Stimulated activated CD8-positive, alpha-beta memory T cell treated with anti-CD3 and anti-CD28 coated beads, Interleukin-4, amount 100 ng/mL, for 4 hours (primary cell): Measurements from ENCODE around the gene MMRN2.

Experiments used
- DNase-seq, 2 donors: peaks; one replicate each; pipeline ENCODE4 v3.0.0-alpha.2; 2020; ENCODE audit warnings: low read depth in 2 of 2, low spot score in 1 of 2

Gene MMRN2

DNA sequence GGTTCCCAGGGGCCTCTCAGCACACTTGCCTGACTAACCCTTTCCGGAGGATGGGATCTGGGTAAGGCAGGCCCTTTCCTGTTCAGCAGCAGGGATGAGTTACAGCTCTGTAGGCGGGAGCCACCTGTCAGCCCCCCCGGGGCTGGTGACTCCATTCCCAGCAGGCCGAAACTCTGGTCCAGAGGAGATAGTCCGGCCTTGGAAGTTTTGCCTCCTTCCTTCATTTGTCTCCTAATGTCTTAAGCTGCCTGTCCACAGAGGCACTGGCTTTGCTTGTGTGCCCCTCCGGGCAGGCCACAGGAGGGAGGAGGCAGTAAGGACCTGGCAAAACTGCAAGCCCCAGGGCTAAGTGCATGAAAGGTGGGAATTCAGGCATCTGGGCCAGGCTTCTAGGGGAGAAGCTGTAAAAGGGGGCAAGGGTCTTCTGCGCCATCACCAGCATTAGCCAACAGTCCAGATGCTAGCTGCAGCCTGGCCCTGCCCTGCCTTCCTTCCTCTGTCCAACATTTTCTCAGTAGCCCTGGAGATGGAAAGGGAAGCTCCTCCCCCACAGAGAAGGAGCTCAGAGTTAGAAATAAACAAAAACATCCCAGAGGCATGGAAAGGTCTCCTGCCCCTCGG lies 12.1 kb upstream of the MMRN2 start:
- DNase-seq = no peak

DNA sequence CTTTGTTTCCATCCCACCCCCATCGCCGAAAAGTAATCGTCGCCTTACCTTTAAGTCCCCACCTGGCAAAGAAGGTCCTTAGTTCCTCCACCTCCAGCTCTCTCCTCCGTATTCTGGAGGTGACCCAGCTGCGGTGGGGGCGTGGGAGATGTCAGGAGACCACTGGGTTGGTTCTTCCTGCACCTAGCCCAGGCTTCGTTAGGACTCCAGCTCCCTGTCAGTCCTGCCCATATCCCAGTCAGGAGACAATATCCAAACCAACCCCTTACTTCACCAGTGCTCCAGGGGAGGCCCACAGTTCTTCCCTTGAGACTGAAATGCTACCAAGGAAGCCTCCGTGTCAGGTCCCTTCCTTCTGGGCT lies 11.6 kb upstream of the MMRN2 start:
- DNase-seq = no peak

DNA sequence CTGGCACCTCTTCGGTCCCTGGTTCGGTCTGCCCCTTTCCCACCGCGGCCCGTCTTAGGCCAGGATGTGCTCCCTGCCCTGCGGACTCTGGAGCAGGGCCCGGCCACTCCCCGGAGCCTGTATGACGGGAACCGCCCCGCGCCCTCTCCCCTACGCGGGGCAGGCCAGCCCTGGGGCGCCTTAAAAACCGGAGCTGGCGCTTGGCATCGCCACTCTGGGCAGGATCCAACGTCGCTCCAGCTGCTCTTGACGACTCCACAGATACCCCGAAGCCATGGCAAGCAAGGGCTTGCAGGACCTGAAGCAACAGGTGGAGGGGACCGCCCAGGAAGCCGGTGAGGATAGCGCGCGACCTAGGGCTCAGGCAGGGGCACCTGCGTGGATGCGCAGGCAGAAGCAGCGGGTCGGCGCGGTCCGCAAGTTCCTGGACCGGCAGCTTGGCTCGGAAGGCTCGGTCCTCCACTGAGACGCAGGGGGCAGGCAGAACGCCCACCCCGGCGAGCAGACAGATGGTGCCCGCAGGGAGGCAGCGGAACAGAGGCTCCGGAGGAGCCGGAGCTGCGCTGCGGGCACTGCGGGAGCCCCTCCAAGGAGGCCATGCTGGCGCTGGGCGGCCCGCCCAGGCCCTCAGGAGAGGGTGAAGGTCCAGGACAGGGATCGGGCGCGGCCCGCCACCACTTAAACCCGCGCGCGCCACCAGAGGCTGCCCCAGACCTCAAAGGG lies 11.0 kb upstream of the MMRN2 start, which contains the start of gene ADIRF:
Gene ADIRF (plus strand): TSS at position 212 of the 723 bp plus-strand sequence. CDS start 63 bp downstream, at position 275.
- no peak for DNase-seq

DNA sequence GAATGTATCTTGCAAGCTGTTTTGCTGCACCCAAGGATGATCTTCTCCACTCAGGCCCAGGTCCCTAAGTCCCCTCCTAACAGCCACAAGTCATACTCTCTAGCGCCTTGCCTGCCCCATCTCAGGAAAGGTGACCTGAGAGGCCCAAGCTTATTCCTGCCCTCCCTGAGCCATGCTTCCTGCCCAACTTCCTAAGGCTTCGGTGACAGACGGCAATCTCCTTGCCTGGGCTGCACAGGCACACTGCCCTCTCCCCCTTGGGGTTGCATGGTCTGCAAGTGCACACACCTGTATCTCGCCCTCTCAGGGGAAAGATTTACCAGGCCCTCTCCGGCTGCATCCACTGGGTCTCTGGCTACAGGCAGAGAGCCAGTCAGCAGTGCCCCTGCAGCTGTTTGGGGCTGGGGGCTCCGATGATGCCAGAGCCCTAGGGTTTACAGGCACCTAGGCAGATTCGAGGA lies 10.1 kb upstream of the MMRN2 start:
- no peak for DNase-seq

DNA sequence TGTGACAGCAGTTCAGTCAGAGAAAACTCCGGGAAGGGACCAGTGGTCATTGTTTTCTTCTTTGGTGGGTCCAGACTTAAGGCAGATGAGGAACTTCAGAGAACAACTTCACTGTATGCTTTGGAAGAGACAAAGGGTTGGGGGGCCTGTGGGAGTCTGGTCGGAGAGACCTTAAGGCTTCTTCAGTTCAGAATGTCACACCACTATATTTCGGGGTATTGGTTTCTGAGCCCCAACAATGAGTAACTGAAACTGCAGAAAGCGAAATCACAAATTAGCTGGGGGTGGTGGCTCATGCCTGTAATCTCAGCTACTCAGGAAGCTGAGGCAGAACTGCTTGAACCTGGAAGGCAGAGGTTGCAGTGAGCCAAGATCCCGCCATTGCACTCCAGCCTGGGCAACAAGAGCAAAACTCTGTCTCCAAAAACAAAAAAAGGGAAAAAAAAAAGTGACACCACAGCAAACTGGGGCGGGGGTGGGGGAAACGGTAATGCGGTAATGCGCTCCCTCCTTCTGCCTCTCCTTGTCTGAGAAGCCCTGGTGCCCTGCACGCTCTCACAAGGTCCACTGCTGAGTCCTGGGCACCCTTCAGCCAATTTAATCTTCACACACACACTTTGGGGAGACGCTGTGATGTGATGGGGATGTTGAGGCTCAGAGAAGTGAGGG lies 8.7 kb upstream of the MMRN2 start:
- no peak for DNase-seq

DNA sequence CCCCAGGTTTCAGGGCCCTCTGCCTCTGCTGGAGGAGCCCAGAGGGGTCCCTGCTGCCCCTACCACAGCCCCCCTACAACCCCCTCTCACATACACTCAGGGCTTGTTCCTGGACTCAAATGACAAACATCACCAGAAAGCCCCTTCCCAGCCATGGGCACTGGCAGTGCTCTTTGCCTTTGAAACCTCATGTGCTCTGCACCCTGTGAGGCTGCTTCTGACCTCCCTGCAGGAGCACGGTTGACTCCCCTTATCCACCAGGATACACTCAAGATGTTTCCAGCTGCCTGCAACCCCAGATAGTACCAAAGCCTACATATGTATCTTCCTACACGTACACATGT lies 7.4 kb upstream of the MMRN2 start:
- DNase-seq = no peak

DNA sequence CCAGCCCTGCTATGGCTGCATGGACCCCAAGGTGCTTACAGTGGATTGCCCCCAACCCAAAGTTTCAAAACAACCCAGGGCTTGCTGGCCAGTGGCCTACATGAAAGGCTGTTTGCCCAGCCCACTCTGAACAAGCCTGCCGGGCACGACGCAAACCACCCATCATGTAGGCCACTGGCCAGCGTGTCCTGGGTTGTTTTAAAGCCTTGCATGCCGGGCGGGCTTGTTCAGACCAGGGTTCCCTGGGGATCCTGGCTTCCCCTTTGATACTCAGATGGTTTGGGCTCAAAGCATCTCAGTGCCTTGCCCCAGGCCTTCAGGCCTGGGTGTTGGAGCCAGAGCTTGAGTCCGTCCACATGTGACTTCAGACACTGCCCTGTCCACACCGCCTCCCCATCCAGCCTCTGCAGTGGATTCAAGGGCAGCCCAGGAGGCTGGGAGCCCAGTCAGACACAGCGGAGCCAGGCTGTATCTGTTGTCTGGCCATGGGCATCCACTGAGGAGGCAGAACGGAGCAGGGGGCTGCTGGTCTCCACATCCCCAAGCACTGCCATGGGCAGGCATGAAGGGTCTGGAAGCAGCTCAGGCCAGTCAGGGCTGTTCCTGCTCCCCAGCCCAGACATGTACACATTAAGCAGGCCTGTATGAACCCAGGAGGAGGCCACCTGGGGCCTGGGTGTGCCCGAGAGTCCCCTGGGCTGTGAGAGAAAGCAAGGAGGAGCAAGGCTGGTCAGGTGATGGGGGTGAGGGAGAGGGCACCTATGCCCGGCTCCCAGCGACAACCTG lies 6.8 kb upstream of the MMRN2 start:
- no peak for DNase-seq

DNA sequence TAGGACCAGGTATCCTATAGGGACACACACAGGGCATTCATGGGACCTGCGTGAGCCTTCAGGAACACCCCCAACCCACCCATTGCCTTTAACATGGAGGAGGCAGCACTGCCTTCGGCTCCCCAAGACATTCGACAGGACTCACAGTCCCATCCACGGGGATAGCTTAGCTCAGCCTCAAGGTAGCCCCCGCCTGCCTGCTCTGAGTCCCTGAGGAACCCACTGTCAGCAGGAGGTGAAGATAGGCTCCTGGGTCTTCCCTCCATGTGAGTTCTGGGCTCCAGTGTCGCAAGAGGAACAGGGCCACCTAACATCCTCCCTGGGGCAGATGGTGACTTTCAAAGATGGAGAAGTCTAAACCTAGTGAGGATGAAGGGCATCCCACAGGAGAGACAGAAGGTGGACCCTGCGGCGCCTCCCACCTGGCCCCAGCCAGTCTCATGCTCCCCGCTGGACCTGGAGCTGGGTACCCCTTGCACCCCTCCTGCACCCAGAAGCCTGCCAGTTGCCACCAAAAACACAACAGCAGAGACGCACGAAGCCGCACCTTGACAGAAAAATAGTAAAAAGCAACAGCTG lies 6.0 kb upstream of the MMRN2 start:
- DNase-seq = no peak

DNA sequence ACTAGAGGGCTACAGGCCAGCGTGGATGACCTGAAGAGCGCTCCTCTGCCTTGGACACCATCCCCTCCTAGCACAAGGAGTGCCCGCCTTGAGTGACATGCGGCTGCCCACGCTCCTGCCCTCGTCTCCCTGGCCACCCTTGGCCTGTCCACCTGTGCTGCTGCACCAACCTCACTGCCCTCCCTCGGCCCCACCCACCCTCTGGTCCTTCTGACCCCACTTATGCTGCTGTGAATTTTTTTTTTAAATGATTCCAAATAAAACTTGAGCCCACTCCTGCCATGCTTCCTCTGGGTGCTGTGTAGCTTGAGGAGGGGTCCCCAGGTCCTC lies 5.5 kb upstream of the MMRN2 start:
- no peak for DNase-seq

DNA sequence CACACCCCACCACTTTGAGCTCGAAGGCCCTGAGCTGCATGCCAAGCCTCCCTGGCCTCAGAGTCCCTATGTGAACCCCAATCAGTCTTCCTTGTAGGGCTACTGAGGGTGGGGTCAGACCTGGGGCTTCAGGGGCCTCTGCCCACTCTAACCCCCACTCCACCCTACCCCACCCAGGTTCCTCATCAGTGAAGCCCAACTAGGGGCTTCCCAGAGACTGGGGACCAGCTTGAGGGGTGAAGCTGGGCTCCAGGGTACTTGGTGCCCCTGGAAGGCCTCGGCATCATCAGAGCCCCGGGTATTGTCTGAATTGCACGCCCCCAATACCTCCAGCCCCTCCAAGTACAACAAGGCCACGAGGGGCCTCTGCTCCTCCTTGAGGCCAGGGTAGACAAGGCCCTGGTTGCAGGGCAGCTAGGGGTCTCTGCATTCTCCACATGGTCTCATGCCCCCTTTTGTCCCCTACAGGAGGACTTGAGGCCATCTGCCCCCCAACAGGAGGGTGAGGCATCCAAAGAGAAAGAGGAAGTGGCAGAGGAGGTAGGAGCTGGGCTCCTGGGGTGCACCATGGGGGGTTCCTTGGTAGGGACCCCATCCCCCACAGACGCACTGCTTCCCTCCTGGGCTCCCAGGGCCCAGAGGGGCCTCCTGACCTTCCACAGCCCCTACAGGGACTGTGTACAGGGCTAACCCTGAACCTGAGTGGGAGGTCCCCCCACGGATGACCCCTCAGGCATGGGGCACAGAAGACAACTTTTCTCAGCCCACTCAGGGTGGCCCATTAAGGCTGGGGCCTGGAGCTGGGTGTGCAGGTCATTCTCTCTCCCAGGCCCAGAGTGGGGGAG lies 4.9 kb upstream of the MMRN2 start:
- DNase-seq = no peak

DNA sequence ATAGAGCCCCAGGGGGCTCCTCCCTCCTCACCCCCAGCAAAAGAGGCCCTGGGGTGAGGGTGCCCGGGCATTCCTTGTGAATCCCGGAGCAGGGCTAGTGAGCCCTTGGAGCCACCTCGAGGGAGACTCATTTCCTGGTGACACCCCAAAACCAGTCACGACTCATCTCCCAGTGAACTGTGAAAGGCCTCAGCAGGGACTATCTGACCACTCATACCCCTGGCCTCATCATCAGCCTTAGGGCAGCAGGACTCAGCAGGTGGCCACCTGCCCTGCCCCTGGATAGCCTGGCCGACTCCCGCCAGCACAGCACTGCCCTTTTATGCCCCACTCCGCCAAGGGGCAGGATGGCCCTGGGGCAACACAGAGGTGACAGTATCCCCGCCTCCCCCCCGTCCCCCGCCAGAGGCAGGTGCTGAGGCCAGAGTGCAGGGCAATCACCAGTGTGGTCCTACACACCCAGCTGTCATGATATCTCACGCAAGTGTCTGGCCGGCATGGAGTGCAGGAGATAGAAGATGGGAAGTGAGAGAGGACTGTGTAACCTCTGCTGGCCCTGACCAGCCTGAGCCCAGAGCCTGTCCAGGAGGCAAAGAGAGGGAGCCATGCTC lies 4.2 kb upstream of the MMRN2 start:
- no peak for DNase-seq

DNA sequence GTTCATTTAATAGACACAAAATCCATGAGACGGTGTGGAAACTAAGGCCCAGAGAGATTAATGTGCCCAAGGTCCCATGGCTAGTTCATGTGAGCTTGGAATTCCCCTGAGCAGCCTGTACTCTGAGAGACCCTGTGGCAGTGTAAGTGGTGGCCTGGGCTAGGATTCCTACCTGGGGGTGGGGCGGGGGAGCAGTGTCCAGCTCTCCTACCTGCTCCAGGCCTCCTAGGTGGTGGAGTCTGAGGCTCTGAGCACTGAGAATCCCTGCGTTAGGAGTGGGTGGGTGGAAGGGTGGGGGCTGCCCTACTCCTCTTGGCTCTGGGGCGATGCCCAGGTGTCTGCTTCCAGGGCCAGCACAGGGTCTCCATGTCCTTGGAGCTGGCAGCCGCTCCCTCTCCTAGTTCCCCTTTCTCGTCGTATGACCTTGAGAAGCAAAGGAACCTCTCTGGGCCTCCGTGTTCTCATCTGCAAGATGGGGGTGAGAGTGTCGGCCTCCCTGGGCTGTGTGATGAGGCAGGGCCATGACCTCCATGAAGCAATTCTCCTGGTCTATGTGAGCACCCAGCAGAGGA lies 3.5 kb upstream of the MMRN2 start:
- no peak for DNase-seq

DNA sequence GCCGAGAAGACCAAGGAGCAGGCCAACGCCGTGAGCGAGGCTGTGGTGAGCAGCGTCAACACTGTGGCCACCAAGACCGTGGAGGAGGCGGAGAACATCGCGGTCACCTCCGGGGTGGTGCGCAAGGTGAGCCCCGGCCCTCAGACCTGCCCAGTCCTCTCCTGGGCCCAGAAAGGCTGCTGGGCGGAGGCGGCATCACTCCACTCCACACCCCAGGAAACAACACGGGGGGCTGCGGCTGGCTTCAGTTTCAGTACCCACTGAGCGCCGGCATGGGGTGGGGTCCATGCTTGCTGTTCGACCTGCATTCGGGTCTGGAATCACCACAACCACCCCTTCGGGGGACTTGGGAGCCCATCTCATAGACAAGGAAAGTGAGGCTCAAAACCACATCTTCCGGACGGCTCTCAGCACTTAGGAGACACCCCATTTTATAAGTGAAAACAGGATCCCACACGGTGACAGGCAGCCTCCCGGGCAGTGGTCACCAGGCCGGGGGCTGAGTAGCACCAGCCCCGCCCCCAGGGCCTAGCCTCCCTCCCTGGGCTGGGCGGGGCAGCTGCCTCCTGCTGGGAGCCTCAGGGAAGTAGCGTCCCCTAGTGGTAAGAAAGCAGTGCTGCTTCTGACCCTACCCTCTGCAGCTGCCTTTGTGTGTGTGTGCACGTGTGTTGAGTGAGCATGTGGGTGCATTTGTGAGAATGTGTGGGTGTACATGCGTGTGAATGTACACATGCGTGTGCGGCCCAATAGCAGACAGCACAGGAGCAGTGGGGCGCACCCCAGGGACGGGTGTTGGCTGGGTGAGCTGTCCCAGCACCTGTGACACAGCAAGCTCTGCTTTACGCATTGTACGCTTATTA lies 2.8 kb upstream of the MMRN2 start:
- no peak for DNase-seq

DNA sequence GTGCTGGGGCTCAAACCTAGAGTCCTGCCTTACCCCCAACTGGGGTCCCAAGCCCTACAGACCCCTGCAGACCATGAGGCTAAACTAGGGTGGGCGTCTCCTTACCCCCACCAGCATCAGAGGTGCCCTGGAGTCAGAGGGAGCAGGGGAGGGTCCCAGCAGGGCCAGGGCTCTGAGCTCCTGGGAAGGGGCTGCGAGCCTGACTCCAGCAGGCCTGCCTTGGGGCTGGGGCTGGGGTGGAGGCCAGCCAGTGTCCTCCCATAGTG lies 2.3 kb upstream of the MMRN2 start:
- DNase-seq = no peak

DNA sequence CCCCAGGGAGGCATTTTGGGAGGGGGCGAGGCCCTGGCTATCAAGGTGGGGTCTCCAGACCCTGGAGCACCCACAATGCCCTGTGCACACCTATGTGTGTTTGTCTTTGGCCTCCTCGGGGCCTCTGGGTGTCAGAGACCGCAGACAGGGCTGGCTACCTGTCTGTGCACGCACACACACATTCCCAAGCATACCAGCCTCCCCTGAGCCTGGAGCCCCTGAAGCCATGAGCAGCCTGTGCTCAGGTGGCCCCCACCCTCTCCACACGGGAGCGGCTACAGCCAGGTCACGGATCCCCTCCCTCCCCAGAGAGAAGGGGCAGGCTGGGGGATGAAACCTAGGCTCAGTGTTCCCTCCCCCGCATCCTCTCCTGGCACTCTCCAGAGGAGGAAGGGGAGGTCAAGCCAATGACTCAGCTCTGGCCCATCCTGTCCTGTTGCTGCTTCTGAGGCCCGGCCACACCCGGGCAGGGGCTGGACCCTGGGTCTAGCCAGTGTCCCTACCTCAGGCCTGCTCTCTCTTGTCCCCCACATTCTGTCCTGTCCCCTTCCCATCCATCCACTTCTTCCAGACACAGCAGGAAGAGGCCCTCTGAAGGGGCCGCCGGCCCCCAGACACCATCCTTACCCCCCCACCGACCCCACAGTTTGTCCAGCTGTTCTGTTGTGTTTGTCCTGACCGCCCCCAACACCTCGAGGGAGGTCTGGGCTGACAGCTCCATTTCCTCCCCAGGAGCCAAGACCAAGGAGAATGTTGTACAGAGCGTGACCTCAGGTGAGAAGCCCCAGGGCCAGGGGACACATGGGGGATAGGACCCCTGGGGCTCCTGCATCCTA lies 1.7 kb upstream of the MMRN2 start:
- no peak for DNase-seq

DNA sequence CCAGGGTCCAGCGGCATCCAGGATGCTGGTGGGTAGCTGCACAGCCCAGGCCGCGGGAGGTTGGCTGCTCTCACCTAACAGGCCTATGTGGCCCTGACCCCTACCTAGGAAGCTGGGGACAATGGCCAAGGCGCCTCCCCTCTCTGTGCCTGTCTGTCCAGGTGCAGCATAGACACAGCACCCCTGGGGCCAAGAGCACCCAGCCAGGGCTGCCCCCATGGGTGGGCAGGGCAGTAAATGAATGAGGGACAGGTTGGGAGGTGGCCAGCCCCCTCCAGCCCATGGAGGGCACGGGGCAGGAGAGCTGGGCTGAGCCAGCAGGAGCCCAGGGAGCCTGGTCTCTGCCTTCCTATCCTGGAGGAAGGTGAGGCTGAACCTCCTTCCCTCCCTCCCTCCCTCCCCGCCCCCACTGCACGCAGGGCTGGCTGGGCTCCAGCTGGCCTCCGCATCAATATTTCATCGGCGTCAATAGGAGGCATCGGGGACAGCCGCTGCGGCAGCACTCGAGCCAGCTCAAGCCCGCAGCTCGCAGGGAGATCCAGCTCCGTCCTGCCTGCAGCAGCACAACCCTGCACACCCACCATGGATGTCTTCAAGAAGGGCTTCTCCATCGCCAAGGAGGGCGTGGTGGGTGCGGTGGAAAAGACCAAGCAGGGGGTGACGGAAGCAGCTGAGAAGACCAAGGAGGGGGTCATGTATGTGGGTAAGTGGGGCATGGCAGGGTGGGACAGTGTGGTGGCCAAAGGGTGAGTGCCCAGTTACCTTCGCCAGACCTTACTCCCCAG lies 893 bp upstream of the MMRN2 start, which contains the start of gene SNCG:
Gene SNCG (plus strand): TSS at position 484 of the 785 bp plus-strand sequence. CDS start 99 bp downstream, at position 583.
- DNase-seq = no peak

DNA sequence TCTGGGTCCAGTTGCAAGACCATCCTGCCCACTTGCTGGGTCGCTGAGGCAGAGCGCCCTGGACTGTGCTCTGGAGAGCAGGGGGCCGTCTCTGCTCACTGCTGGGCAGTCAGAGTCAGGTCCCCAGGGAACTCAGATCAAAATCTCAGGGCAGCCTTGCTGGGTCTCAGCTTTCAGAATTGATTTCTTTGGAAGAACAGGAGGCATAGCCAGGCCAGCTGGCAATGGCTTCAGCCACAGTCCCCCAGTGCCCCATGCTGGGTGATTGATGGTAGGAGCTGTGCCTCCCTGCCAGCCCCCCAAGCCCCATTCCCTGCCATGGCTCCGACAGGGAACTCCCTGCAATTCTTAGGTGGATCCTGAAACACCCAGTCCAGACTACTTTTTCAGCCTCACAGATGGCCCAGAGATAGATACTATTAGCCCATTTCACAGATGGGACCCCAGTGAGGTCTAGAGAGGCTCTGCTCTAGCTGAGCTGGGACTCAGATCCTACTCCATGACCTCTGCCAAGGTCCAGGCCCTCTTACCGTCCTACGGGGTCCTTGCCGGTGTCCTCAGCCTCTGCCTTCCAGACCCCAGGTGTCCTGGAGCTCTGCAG lies 467 bp downstream of the MMRN2 start:
- no peak for DNase-seq
